ENCODE data around the gene FAM184B.
"Not testable (repeated sequence)": the region's sequence is repeated elsewhere in the genome, so short reads cannot be mapped to it uniquely, and the experiment has no call there.

The FAM184B gene

GRCh38 chr4:17680559-17681280 lies 100.7 kb downstream of the FAM184B start:
- FAIRE-seq = no peak

- no peak for FAIRE-seq
Measured at GRCh38 chr4:17670423-17670822, 111.0 kb downstream of the FAM184B start.

- no peak for FAIRE-seq
Measured at GRCh38 chr4:17667653-17668201, 113.7 kb downstream of the FAM184B start.

- no peak for FAIRE-seq
Measured at GRCh38 chr4:17667253-17667652, 114.2 kb downstream of the FAM184B start.

GRCh38 chr4:17665852-17666251 lies 115.6 kb downstream of the FAM184B start:
- FAIRE-seq = no peak

GRCh38 chr4:17665346-17665745 lies 116.1 kb downstream of the FAM184B start:
- no peak for FAIRE-seq

- no peak for FAIRE-seq
Measured at GRCh38 chr4:17664755-17665154, 116.7 kb downstream of the FAM184B start.

- FAIRE-seq = no peak
Measured at GRCh38 chr4:17662694-17663093, 118.7 kb downstream of the FAM184B start.

- FAIRE-seq = not testable (repeated sequence)
Measured at GRCh38 chr4:17659196-17659595, 122.2 kb downstream of the FAM184B start.

GRCh38 chr4:17657849-17658248 lies 123.6 kb downstream of the FAM184B start:
- FAIRE-seq = no peak

- no peak for FAIRE-seq
Measured at GRCh38 chr4:17657090-17657489, 124.3 kb downstream of the FAM184B start.

GRCh38 chr4:17654701-17655100 lies 126.7 kb downstream of the FAM184B start:
- no peak for FAIRE-seq

- FAIRE-seq = no peak
Measured at GRCh38 chr4:17650406-17650805, 131.0 kb downstream of the FAM184B start.

GRCh38 chr4:17647927-17648326 lies 133.5 kb downstream of the FAM184B start:
- FAIRE-seq = no peak

GRCh38 chr4:17647176-17647806 lies 134.1 kb downstream of the FAM184B start:
- no peak for FAIRE-seq

- FAIRE-seq = no peak
Measured at GRCh38 chr4:17646693-17647092, 134.7 kb downstream of the FAM184B start.

GRCh38 chr4:17642398-17642783 lies 139.0 kb downstream of the FAM184B start:
- FAIRE-seq = no peak

GRCh38 chr4:17639136-17639535 lies 142.3 kb downstream of the FAM184B start:
- no peak for FAIRE-seq

- FAIRE-seq = no peak
Measured at GRCh38 chr4:17636696-17637622, 144.5 kb downstream of the FAM184B start.

GRCh38 chr4:17636341-17636695 lies 145.1 kb downstream of the FAM184B start:
- no peak for FAIRE-seq

- FAIRE-seq = no peak
Measured at GRCh38 chr4:17635056-17635455, 146.4 kb downstream of the FAM184B start.

- no peak for FAIRE-seq
Measured at GRCh38 chr4:17633600-17633999, 147.8 kb downstream of the FAM184B start.

- FAIRE-seq = no peak
Measured at GRCh38 chr4:17630228-17630627, 151.2 kb downstream of the FAM184B start.

Measured in TTC549 (cell line).